AG08396 (cell line): Measurements from ENCODE around the gene SYS1.

Experiments
- DNase-seq: peaks from one replicate; pipeline ENCODE4 v3.0.0; 2012; ENCODE audit warnings: low spot score, mixed read lengths

Gene SYS1

GRCh38 chr20:45387274-45387673 lies 24.3 kb downstream of the SYS1 start:
- no peak for DNase-seq

GRCh38 chr20:45390931-45391330 lies 28.0 kb downstream of the SYS1 start:
- no peak for DNase-seq

- no peak for DNase-seq
Measured at GRCh38 chr20:45391559-45391958, 28.6 kb downstream of the SYS1 start.

GRCh38 chr20:45392733-45393132 lies 29.8 kb downstream of the SYS1 start:
- no peak for DNase-seq

- no peak for DNase-seq
Measured at GRCh38 chr20:45394221-45395113, 31.5 kb downstream of the SYS1 start.

GRCh38 chr20:45395114-45395415 lies 32.1 kb downstream of the SYS1 start:
- no peak for DNase-seq

- no peak for DNase-seq
Measured at GRCh38 chr20:45399018-45399417, 36.1 kb downstream of the SYS1 start.

- DNase-seq: no peak
Measured at GRCh38 chr20:45400346-45401031, 37.5 kb downstream of the SYS1 start.

- DNase-seq: peak; percentile 32
Measured at GRCh38 chr20:45402946-45403345, 40.0 kb downstream of the SYS1 start.

GRCh38 chr20:45404438-45404837 lies 41.5 kb downstream of the SYS1 start:
- no peak for DNase-seq

- DNase-seq: peak; percentile 47
Measured at GRCh38 chr20:45405571-45406259, 42.8 kb downstream of the SYS1 start.

- peak; percentile 70 for DNase-seq
Measured at GRCh38 chr20:45406260-45407066, 43.5 kb downstream of the SYS1 start.

GRCh38 chr20:45407067-45407745 lies 44.2 kb downstream of the SYS1 start:
- DNase-seq: peak; percentile 52

- no peak for DNase-seq
Measured at GRCh38 chr20:45407783-45408645, 45.1 kb downstream of the SYS1 start, which contains the start of gene DBNDD2. Gene DBNDD2 (plus strand): TSS chr20:45408289. CDS start chr20:45408468, 179 bp downstream.

GRCh38 chr20:45408646-45409213 lies 45.8 kb downstream of the SYS1 start:
- no peak for DNase-seq

- DNase-seq: no peak
Measured at GRCh38 chr20:45409521-45410272, 46.7 kb downstream of the SYS1 start.

- no peak for DNase-seq
Measured at GRCh38 chr20:45410887-45411286, 47.9 kb downstream of the SYS1 start.

GRCh38 chr20:45412653-45413052 lies 49.7 kb downstream of the SYS1 start:
- DNase-seq: no peak

GRCh38 chr20:45413479-45413878 lies 50.5 kb downstream of the SYS1 start:
- no peak for DNase-seq
